CD8-positive, alpha-beta memory T cell (primary cell): ENCODE results near the gene ALPK3. TPM values are rescaled to one million over a fixed set of nuclear protein-coding genes. Genes with fewer than 3 reads are reported as not detected.

Experiments used
- CTCF ChIA-PET: fragments of 350-600 bp; sonication (Branson Sonifier 250); formaldehyde crosslinking; loops from one replicate; lab custom pipeline; 2021; ENCODE audit warnings: antibody characterized with exemption; lab: Charles Lee
- POLR2A ChIA-PET: fragments of 350-600 bp; sonication (Branson Sonifier 250); formaldehyde crosslinking; loops from one replicate; lab custom pipeline; 2021; ENCODE audit warnings: antibody characterized with exemption; lab: Charles Lee
- DNase-seq, 5 donors: peaks; one replicate each; pipeline versions ENCODE4 v3.0.0 to v3.0.0-alpha.2; 2020 to 2022; ENCODE audit warnings: mixed read lengths in 1 of 5
- H3K27ac ChIP-seq: one replicate; pipeline ENCODE4 v1.7.0; 2013; ENCODE audit warnings: low read depth, mild to moderate bottlenecking, low read length, moderate library complexity
- H3K27me3 ChIP-seq: 2 replicates; pipeline ENCODE4 v1.7.0; 2013; ENCODE audit warnings: low read length, mild to moderate bottlenecking; ENCODE audit not compliant: insufficient read depth, poor library complexity, severe bottlenecking
- H3K36me3 ChIP-seq: 2 replicates; pipeline ENCODE4 v1.7.0; 2013; ENCODE audit warnings: mild to moderate bottlenecking, low read length, moderate library complexity; ENCODE audit not compliant: insufficient read depth
- H3K4me1 ChIP-seq: 2 replicates; pipeline ENCODE4 v1.7.0; 2013; ENCODE audit warnings: mild to moderate bottlenecking, low read length, moderate library complexity; ENCODE audit not compliant: insufficient read depth
- H3K4me3 ChIP-seq: 2 replicates; pipeline ENCODE4 v1.7.0; 2013; ENCODE audit warnings: mild to moderate bottlenecking, low read length
- H3K9me3 ChIP-seq: 2 replicates; pipeline ENCODE4 v1.7.0; 2013; ENCODE audit warnings: mild to moderate bottlenecking, low read length
- H3K27ac Mint-ChIP-seq, 8 donors: one replicate each; pipeline ENCODE4 v1.8.0; 2020 to 2021; ENCODE audit warnings: mixed read lengths in 8 of 8, mild to moderate bottlenecking in 6 of 8, inconsistent platforms in 3 of 8, moderate library complexity in 3 of 8
- H3K27me3 Mint-ChIP-seq, 2 donors: one replicate each; pipeline ENCODE4 v1.8.0; 2020 to 2021; ENCODE audit warnings: mixed read lengths in 2 of 2, mild to moderate bottlenecking in 1 of 2, moderate library complexity in 1 of 2
- H3K36me3 Mint-ChIP-seq, 3 donors: one replicate each; pipeline ENCODE4 v1.8.0; 2020 to 2021; ENCODE audit warnings: mixed read lengths in 3 of 3, inconsistent platforms in 1 of 3, mild to moderate bottlenecking in 1 of 3
- H3K4me1 Mint-ChIP-seq, 3 donors: one replicate each; pipeline ENCODE4 v1.8.0; 2020 to 2021; ENCODE audit warnings: mixed read lengths in 3 of 3, inconsistent platforms in 1 of 3, mild to moderate bottlenecking in 1 of 3
- H3K4me3 Mint-ChIP-seq, 7 donors: one replicate each; pipeline ENCODE4 v1.8.0; 2020 to 2021; ENCODE audit warnings: mixed read lengths in 7 of 7, mild to moderate bottlenecking in 6 of 7, moderate library complexity in 4 of 7, inconsistent platforms in 2 of 7
- H3K9me3 Mint-ChIP-seq, 5 donors: one replicate each; pipeline ENCODE4 v1.8.0; 2020 to 2022; ENCODE audit warnings: mixed read lengths in 5 of 5, mild to moderate bottlenecking in 3 of 5, moderate library complexity in 2 of 5, inconsistent platforms in 1 of 5
- polyA plus RNA-seq: library from polyadenylated mRNA; unstranded; fragments of 300-500 nt; fragmentation: Illumina TruSeq; gene quantifications from one replicate; pipeline ENCODE4 v1.2.3, GENCODE V29; 2021
- total RNA-seq, 2 experiments: library from RNA; stranded (reverse); gene quantifications; one replicate each; pipeline ENCODE4 v1.2.3, GENCODE V29; 2021

Gene ALPK3
- total and polyA plus RNA-seq, 3 experiments from 2014 or later = 0.03 to 0.18 (median 0.07) TPM

DNA sequence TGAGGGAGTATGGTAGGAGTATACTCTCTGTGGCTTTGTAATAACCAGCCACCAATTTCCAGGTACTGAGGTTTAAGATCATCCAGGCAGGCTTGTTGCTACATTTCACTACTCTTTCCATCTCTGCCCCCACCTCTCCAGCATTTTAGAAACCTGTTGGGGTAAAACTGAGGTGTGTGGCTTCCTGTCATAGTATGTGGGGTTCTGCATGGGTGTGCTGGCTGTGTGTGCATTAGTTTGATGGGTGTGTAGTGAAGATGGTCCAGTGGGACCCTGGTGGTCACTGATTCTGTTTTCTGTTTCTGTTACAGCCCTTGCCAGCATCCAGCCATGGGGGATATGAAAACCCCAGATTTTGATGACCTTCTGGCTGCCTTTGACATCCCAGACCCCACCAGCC, 34.8 kb upstream of the ALPK3 start:
- Mint-ChIP-seq H3K9me3 (no peaks in the 10 kb centered on the region), H3K4me3 (no peak overlapping the region), H3K27me3 (no peaks in the 10 kb centered on the region), H3K27ac (peak overlapping the region in 2 of 8 donors; percentile 68 to 73), H3K36me3 (peaks cover 6 to 77% (median 21%) of the 10 kb centered on the region in 3 donors), H3K4me1 (peaks cover 30 to 64% (median 56%) of the 10 kb centered on the region in 3 donors)
- no peaks in the 10 kb centered on the region for H3K27me3 ChIP-seq
- no peak overlapping the region for H3K4me3 ChIP-seq
- no peak for DNase-seq
- H3K4me1 ChIP-seq = peaks cover 4% of the 10 kb centered on the region
- H3K27ac ChIP-seq = no peak overlapping the region
- CTCF ChIA-PET = no interaction called here
- peaks cover 29% of the 10 kb centered on the region for H3K36me3 ChIP-seq
- POLR2A ChIA-PET = no interaction called here
- no peaks in the 10 kb centered on the region for H3K9me3 ChIP-seq

- Histone ChIP-seq H3K4me3 (no peak overlapping the region), H3K27ac (no peak overlapping the region), H3K9me3 (no peaks in the 10 kb centered on the region), H3K27me3 (no peaks in the 10 kb centered on the region), H3K4me1 (peaks cover 4% of the 10 kb centered on the region), H3K36me3 (peaks cover 29% of the 10 kb centered on the region)
- Mint-ChIP-seq H3K27ac (peak overlapping the region in 2 of 8 donors; percentile 37 to 48), H3K4me3 (no peak overlapping the region), H3K4me1 (peaks cover 35 to 68% (median 64%) of the 10 kb centered on the region in 3 donors), H3K27me3 (no peaks in the 10 kb centered on the region), H3K36me3 (peaks cover 6 to 82% (median 15%) of the 10 kb centered on the region in 3 donors), H3K9me3 (no peaks in the 10 kb centered on the region)
- DNase-seq = no peak
- POLR2A ChIA-PET = interaction anchor here (0.6 kb wide), 1 partner anchor 46 kb away, joined by 4 read pairs; no protein-coding TSS in a partner anchor
- CTCF ChIA-PET = interaction anchor here (1.1 kb wide), 1 partner anchor 145 kb away, joined by 3 read pairs; no protein-coding TSS in a partner anchor
Observed at GRCh38 chr15:84783493-84784251, 33.5 kb upstream of the ALPK3 start.

- Histone ChIP-seq H3K27me3 (no peaks in the 10 kb centered on the region), H3K4me3 (no peak overlapping the region), H3K9me3 (no peaks in the 10 kb centered on the region), H3K27ac (no peak overlapping the region), H3K36me3 (peaks cover 29% of the 10 kb centered on the region), H3K4me1 (peaks cover 4% of the 10 kb centered on the region)
- Mint-ChIP-seq H3K27me3 (no peaks in the 10 kb centered on the region), H3K36me3 (peaks cover 6 to 81% (median 13%) of the 10 kb centered on the region in 3 donors), H3K27ac (peak overlapping the region in 1 of 8 donors; percentile 37), H3K4me1 (peaks cover 31 to 65% (median 63%) of the 10 kb centered on the region in 3 donors), H3K4me3 (no peak overlapping the region), H3K9me3 (no peaks in the 10 kb centered on the region)
- no peak for DNase-seq
- ChIA-PET POLR2A (interaction anchor here (0.6 kb wide), 1 partner anchor 46 kb away, joined by 4 read pairs; no protein-coding TSS in a partner anchor), CTCF (interaction anchor here (1.1 kb wide), 1 partner anchor 144 kb away, joined by 3 read pairs; no protein-coding TSS in a partner anchor)
Observed at GRCh38 chr15:84784262-84784661, 32.9 kb upstream of the ALPK3 start.

DNA sequence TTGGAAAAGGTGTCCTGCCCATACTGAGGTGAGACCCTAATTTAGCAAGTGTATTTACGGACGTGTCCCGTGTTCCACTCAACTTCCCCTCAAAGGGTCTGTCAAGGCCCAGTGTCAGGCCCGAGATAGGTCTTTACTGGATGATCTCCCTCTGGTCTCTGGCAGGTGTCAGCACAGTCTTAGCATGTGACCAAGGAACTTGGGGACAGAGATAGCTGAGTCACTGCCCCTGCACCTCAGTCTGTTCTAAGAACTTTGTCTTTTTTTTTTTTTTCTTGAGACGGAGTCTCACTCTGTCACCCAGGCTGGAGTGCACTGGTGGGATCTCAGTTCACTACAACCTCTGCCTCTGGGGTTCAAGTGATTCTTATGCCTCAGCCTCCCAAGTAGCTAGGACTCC, 32.1 kb upstream of the ALPK3 start:
- Histone ChIP-seq H3K27me3 (no peaks in the 10 kb centered on the region), H3K9me3 (no peaks in the 10 kb centered on the region), H3K4me1 (peaks cover 4% of the 10 kb centered on the region), H3K36me3 (peaks cover 29% of the 10 kb centered on the region), H3K27ac (no peak overlapping the region), H3K4me3 (no peak overlapping the region)
- ChIA-PET CTCF (no interaction called here), POLR2A (no interaction called here)
- no peak for DNase-seq
- no peaks in the 10 kb centered on the region for H3K27me3 Mint-ChIP-seq
- H3K9me3 Mint-ChIP-seq = no peaks in the 10 kb centered on the region
- peak overlapping the region in 4 of 8 donors; percentile 31 to 52 (median 48) for H3K27ac Mint-ChIP-seq
- H3K4me1 Mint-ChIP-seq = peaks cover 31 to 63% (median 61%) of the 10 kb centered on the region in 3 donors
- H3K36me3 Mint-ChIP-seq = peaks cover 6 to 79% (median 13%) of the 10 kb centered on the region in 3 donors
- no peak overlapping the region for H3K4me3 Mint-ChIP-seq

- H3K27ac ChIP-seq = no peak overlapping the region
- H3K27ac Mint-ChIP-seq = peak overlapping the region in 5 of 8 donors; percentile 2 to 87 (median 30)
- peaks cover 15 to 82% (median 23%) of the 10 kb centered on the region in 3 donors for H3K36me3 Mint-ChIP-seq
- peaks cover 32 to 62% (median 56%) of the 10 kb centered on the region in 3 donors for H3K4me1 Mint-ChIP-seq
- CTCF ChIA-PET = no interaction called here
- no peak for DNase-seq
- H3K27me3 Mint-ChIP-seq = no peaks in the 10 kb centered on the region
- no peak overlapping the region for H3K4me3 Mint-ChIP-seq
- no peaks in the 10 kb centered on the region for H3K27me3 ChIP-seq
- H3K9me3 Mint-ChIP-seq = no peaks in the 10 kb centered on the region
- POLR2A ChIA-PET = no interaction called here
- H3K9me3 ChIP-seq = no peaks in the 10 kb centered on the region
- peaks cover 20% of the 10 kb centered on the region for H3K36me3 ChIP-seq
- H3K4me1 ChIP-seq = peaks cover 4% of the 10 kb centered on the region
- H3K4me3 ChIP-seq = no peak overlapping the region
Observed at GRCh38 chr15:84788500-84788899, 28.7 kb upstream of the ALPK3 start.

DNA sequence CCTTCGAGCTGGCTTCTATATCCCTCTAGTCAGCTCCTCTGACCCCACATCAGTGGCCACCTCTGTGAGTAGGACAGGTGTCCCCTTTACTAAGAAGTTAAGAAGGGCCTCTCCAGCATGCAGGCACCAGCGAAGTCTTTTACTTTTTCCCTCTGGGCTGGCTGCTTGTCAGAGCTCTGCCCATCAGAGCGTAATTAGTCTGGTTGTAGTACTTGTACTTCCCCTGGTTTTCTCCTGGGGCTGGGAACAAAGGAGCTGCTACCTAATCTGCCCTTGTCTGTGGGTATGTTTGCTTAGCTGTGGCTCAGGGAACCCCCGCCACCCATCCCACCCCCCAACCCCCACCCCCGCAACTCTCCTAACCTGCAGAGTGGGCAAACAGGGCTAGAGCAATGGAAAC, 27.4 kb upstream of the ALPK3 start:
- H3K27ac ChIP-seq = no peak overlapping the region
- ChIA-PET CTCF (no interaction called here), POLR2A (no interaction called here)
- no peaks in the 10 kb centered on the region for H3K27me3 ChIP-seq
- Mint-ChIP-seq H3K36me3 (peaks cover 15 to 81% (median 22%) of the 10 kb centered on the region in 3 donors), H3K4me3 (no peak overlapping the region), H3K27me3 (no peaks in the 10 kb centered on the region), H3K4me1 (peaks cover 29 to 60% (median 49%) of the 10 kb centered on the region in 3 donors), H3K27ac (peak overlapping the region in 4 of 8 donors; percentile 7 to 88 (median 32)), H3K9me3 (no peaks in the 10 kb centered on the region)
- no peak overlapping the region for H3K4me3 ChIP-seq
- peaks cover 8% of the 10 kb centered on the region for H3K36me3 ChIP-seq
- H3K9me3 ChIP-seq = no peaks in the 10 kb centered on the region
- no peak for DNase-seq
- peaks cover 3% of the 10 kb centered on the region for H3K4me1 ChIP-seq

- Mint-ChIP-seq H3K27ac (peak overlapping the region in 6 of 8 donors; percentile 25 to 88 (median 70)), H3K27me3 (no peaks in the 10 kb centered on the region), H3K4me3 (no peak overlapping the region), H3K4me1 (peaks cover 23 to 52% (median 41%) of the 10 kb centered on the region in 3 donors), H3K9me3 (no peaks in the 10 kb centered on the region), H3K36me3 (peaks cover 12 to 79% (median 19%) of the 10 kb centered on the region in 3 donors)
- H3K9me3 ChIP-seq = no peaks in the 10 kb centered on the region
- ChIA-PET CTCF (no interaction called here), POLR2A (no interaction called here)
- peaks cover 5% of the 10 kb centered on the region for H3K36me3 ChIP-seq
- no peaks in the 10 kb centered on the region for H3K27me3 ChIP-seq
- no peak overlapping the region for H3K27ac ChIP-seq
- DNase-seq = no peak
- H3K4me3 ChIP-seq = no peak overlapping the region
- H3K4me1 ChIP-seq = no peaks in the 10 kb centered on the region
Observed at GRCh38 chr15:84790676-84791075, 26.5 kb upstream of the ALPK3 start.

GRCh38 chr15:84791763-84792162, 25.4 kb upstream of the ALPK3 start:
- peaks cover 12 to 76% (median 21%) of the 10 kb centered on the region in 3 donors for H3K36me3 Mint-ChIP-seq
- H3K4me3 Mint-ChIP-seq = no peak overlapping the region
- Histone ChIP-seq H3K27me3 (no peaks in the 10 kb centered on the region), H3K4me3 (no peak overlapping the region), H3K4me1 (no peaks in the 10 kb centered on the region), H3K9me3 (no peaks in the 10 kb centered on the region), H3K27ac (no peak overlapping the region), H3K36me3 (peaks cover 5% of the 10 kb centered on the region)
- POLR2A ChIA-PET = no interaction called here
- CTCF ChIA-PET = interaction anchor here (1.0 kb wide), 1 partner anchor 56 kb away, joined by 3 read pairs; no protein-coding TSS in a partner anchor
- DNase-seq = no peak
- H3K27ac Mint-ChIP-seq = peak overlapping the region in 4 of 8 donors; percentile 31 to 58 (median 44)
- H3K9me3 Mint-ChIP-seq = no peaks in the 10 kb centered on the region
- H3K27me3 Mint-ChIP-seq = no peaks in the 10 kb centered on the region
- H3K4me1 Mint-ChIP-seq = peaks cover 14 to 44% (median 32%) of the 10 kb centered on the region in 3 donors
